NCI-H510A treated with DMSO at 0.1 percent for 48 hours (cell line): Measurements from ENCODE around the gene P2RX7.
A peak's percentile ranks its signal among the peaks of the same experiment; 100 is the strongest.
"Not testable (repeated sequence)": the region's sequence is repeated elsewhere in the genome, so short reads cannot be mapped to it uniquely, and the experiment has no call there.

ENCODE experiments used
- DNase-seq: peaks from one replicate; lab custom pipeline; 2025; lab: John Stamatoyannopoulos, UW

Gene P2RX7

GRCh38 chr12:121170611-121171260 is 38.1 kb downstream of the P2RX7 start:
- no peak for DNase-seq

GRCh38 chr12:121172145-121172544 is 39.5 kb downstream of the P2RX7 start:
- no peak for DNase-seq

- no peak for DNase-seq
Measured at GRCh38 chr12:121175383-121176119, 42.9 kb downstream of the P2RX7 start.

GRCh38 chr12:121176826-121177529 is 44.3 kb downstream of the P2RX7 start:
- no peak for DNase-seq

- DNase-seq = no peak
Measured at GRCh38 chr12:121181181-121181580, 48.5 kb downstream of the P2RX7 start.

GRCh38 chr12:121182222-121182893 is 49.7 kb downstream of the P2RX7 start:
- DNase-seq = no peak

- DNase-seq = peak; percentile 93
Measured at GRCh38 chr12:121184425-121184824, 51.7 kb downstream of the P2RX7 start.

- no peak for DNase-seq
Measured at GRCh38 chr12:121184984-121185889, 52.6 kb downstream of the P2RX7 start.

GRCh38 chr12:121186826-121187225 is 54.1 kb downstream of the P2RX7 start:
- DNase-seq = no peak

- no peak for DNase-seq
Measured at GRCh38 chr12:121187501-121187900, 54.8 kb downstream of the P2RX7 start.

- no peak for DNase-seq
Measured at GRCh38 chr12:121188227-121188626, 55.6 kb downstream of the P2RX7 start.

GRCh38 chr12:121189131-121189530 is 56.5 kb downstream of the P2RX7 start:
- DNase-seq = no peak

GRCh38 chr12:121189619-121190155 is 57.0 kb downstream of the P2RX7 start:
- DNase-seq = no peak

- no peak for DNase-seq
Measured at GRCh38 chr12:121190523-121191031, 57.9 kb downstream of the P2RX7 start.

GRCh38 chr12:121191151-121191550 is 58.5 kb downstream of the P2RX7 start:
- DNase-seq = no peak

GRCh38 chr12:121196902-121197301 is 64.2 kb downstream of the P2RX7 start:
- DNase-seq = no peak

GRCh38 chr12:121198949-121199348 is 66.3 kb downstream of the P2RX7 start:
- DNase-seq = no peak

GRCh38 chr12:121201140-121201539 is 68.5 kb downstream of the P2RX7 start:
- not testable (repeated sequence) for DNase-seq

- no peak for DNase-seq
Measured at GRCh38 chr12:121202407-121203355, 70.0 kb downstream of the P2RX7 start.

- no peak for DNase-seq
Measured at GRCh38 chr12:121203482-121203881, 70.8 kb downstream of the P2RX7 start.
